Measurements from ENCODE around the gene MOB3A.

The MOB3A gene

DNA sequence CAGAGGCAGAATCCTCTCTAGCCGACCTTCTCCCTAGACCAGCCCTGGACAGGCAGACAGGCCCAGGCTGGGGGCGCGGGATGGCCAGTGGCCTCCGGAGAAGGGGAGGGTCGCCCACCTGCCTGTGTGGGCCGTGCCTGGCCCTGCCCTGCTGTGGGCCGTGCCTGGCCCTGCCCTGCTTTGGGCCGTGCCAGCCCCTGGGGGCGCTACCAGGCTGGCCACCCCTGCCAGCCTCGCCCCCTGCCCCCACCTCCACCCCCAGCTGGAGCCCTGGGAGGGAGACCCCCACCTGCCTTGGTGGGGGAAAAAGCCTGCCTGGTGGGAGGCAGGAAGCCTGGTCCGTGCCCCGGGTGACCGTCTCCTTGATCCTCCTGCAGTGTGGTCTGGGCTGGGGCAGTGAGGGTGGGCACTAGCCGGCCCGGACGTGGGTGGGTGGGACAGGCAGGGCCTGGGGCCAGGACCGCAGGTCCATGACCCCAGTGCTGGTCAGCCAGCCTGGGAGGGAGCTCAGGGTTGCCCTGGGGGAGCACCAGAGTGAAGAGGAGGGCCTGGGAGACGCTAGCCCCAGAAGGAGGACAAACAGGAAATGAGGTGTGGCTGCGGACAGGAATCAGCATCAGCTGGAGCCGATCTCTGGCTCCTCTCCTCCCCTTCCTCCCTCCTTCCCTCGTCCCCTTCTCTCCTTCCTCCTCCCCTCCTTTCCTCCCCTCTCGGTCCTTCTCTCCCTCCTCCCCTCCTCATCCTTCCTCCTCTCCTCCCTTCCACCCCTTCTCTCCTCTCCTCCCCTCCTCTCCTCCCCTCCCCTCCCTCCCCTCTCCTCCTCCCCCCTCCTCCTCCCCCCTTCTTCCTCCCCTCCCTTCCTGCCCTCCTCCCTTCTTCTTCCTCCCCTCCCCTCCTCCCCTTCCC is 39.9 kb downstream of the MOB3A start:
- no peak for DNase-seq

DNA sequence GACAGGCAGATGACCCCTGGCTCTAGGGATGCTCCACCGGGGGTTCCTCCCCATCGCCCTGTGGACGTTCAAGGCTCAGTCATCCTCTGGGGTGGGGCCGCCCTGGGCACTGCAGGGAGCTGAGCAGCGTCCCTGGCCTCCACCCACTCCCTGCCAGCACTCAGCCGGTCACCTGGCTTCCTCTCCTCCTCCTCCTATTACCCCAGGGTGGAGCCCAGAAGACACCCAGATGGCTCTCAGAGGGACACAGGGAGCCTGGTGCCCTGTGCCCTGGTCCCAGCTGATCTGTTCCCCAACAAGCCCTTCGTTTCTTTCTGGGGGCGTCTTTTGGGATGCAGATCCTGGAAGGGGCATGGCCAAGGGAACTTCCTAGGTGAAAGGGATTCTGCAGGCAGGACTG is 41.4 kb downstream of the MOB3A start:
- no peak for DNase-seq

DNA sequence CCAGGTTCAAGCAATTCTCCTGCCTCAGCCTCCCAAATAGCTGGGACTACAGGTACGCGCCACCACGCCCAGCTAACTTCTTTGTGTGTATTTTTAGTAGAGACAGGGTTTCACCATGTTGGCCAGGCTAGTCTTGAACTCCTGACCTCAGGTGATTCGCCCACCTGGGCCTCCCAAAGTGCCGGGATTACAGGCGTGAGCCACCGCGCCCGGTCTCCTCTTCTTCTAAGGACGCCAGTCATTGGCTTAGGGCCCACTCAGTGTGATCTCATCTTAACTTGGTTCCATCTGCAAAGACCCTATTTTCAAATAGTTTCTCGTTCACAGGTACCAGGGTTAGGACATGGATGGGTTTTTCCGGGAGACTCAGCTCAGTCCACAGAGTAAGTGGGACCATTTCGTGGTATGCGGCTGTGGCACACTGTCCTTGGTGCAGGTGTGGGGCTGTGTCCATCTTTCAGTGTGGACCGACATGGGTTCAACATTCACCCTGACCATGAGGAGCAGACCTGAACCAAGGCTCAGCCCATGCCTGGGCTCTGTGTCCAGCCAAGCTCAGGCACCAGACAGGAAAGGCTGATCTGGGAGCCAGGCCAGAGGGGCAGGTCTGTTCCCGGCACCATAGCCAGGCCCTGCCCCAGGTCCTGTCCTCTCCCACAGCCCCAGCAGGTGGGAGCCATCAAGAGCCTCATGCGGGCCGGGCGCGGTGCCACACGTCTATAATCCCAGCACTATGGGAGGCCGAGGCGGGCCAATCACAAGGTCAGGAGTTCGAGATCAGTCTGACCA is 42.3 kb downstream of the MOB3A start:
- no peak for DNase-seq

DNA sequence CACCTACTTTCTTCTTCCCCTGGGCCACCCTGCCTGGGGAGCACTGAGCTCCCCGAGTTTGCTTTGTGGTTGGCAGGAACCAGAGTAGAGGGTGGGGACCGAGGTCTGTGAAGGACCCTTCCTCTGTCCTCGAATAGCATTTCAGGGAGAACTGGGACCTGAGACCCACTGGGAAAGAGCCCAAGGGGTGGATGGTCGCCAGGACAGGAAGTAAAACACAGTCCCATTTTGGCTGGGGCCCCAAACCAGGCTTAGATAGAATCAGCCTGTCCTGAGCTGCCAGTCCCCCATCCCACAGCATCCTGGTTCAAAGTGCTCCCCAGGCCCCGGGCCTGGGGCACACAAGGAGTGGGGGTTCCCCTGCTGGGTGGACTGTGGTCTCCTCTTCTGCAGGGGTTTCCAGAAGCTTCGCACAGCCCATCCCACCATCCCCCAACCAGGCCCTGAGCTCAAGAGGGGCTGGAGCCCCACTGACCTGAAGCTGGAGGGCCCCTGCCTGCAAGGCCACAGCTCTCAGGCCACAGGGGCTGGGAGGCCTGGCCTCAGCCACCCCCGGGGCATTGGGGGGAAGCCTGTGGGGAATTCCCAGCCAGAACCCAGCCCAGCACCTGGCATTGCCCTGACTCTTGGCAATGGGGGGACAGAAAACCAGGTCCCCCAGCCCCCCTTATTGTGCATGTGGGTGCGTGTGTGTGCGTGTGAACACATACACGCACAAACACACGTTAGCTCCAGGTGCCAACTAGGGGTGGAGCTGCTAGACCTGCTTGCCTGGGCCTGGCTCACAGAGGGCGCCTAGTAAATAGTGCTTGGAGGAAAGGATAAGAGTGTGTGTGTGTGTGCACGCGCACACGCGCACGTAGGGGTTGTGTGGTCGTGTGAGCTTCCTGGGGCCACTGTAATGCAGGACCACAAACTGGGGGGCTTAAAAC is 44.1 kb downstream of the MOB3A start:
- DNase-seq: no peak

DNA sequence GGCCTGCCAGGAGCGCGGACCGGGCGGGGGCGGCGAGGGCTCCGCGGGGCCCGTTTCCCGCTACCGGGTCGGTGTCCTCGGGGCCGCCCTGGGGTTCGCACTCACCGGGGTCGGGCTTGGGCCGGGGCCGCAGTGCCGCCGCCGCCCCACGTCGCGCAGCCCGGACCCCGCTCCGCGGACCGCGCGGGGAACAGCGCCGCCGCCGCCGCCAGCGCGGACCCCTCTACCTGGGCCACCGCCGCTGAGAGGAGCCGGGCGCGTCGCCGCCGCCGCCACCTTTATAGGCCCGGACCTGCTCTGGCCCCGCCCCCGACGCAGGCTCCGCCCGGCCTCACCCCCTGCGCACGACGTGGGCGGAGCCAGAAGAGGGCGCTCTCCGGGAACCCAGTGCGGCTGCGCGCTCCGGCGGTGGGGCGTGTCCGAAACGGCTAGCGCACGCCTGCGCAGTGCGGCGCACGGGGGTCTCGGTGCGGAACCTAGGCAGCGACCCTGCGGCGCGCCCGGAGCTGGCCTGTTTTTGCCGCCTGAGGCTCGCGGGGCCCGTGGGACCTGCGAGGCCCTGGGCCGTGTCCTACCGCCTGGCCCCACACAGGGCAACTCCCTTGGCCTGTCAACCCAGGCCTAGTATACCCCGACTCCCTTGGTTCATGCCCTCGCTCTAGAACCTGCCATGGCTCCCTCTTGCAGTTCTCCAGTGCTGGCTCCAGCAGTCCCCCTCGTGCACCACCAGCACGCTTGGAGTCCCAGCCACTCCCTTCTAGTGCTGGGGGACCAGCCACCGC is 44.9 kb downstream of the MOB3A start, which contains the start of gene MKNK2:
Gene MKNK2 (minus strand): TSS at position 254 of the 782 bp plus-strand sequence. CDS start 393 bp downstream, outside the sequence.
- DNase-seq: no peak

DNA sequence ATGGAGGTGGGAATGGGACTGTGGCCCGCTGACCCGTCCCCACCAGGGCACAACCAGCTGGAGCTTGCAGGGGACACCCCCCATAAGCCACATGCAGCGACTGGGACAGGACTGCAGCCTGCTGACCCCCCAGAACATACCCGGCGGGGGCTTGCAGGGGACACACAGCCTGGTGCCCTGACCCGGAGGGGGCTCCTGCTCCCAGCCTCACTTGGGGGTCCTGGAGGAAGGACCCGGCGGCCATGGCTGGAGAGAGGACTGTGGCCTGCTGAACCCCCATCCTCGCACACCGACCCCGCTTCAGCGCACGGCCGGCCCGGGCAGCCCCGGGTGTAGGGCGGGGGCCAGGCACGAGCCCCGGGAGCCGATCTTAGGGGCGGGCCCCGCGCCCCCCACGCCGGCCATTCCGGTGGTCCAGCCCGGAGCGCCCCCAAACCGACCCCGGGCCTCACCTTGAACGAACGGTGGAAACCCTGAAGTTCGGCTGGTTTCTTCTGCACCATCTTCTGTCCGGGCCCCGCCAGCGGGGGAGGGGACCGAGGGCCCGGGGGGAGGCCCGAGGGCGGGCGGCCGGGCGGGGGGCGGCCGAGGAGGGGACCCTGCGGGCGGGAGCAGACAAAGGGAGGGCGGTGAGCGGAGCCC is 45.7 kb downstream of the MOB3A start:
- DNase-seq: no peak

DNA sequence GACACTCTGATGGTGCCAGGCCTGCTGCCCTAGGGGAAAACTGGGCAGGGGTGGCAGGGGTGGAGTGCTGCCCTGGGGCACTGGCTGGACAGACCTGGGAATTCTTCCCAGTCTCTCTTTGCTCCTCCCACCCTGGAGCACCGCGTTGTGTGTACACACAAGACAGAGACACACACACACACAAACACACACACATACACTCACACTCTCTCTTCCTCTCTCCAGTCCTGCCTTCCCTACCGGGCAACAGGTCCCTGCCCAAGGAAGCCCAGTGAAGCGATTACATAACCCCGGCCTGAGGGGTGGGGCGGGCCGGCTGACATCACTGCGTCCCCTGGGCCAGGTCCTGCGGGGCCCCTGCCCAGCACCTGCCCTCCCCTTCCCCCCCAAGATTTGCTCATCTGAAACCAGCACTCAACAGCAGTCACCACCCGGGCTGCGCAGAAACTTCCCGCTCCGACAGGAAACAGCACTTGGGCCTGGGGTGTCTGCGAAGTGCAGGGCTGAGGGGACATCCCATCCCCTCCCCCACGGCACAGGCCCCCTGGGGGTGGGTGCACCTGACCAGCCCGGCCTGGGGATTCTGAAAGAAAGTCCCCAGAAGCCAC is 46.3 kb downstream of the MOB3A start:
- DNase-seq: no peak

DNA sequence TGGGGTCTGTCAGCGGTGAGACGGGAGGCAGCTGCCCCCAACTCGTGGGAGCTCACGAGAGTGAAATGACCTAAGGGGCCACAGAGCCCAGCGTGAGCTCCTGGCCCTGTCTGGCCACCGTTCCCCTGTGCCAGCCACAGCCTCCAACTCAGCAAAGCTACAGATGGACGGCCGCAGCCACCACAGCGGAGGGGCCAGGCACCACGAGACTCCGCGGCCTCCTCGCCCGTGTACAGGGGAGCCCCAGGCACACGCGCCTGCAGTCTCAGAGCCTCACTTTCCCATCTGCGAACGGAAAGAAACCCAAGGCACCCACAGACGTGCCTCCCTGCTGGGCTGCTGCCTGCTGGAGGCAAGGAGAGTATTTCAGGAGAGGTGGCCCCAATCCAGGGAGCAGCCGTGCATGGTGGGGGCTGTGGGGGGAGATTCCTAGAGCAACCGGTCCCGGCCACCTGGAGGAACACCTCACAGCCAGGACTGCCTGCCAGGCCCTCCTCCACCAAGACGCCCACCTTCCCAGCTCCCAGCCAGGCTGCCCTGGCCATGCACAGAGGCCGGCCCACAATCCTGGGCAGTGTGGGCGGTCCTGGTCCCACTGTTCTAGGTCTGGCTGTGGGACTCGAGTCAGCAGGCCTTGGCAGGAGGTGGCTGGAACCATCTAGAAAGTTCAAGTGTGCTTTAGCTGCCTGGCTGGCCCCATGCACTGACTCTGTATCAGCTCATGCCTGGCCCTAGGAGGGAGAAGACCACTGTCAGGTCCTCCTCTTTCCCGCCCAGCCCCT is 47.0 kb downstream of the MOB3A start:
- DNase-seq: no peak

DNA sequence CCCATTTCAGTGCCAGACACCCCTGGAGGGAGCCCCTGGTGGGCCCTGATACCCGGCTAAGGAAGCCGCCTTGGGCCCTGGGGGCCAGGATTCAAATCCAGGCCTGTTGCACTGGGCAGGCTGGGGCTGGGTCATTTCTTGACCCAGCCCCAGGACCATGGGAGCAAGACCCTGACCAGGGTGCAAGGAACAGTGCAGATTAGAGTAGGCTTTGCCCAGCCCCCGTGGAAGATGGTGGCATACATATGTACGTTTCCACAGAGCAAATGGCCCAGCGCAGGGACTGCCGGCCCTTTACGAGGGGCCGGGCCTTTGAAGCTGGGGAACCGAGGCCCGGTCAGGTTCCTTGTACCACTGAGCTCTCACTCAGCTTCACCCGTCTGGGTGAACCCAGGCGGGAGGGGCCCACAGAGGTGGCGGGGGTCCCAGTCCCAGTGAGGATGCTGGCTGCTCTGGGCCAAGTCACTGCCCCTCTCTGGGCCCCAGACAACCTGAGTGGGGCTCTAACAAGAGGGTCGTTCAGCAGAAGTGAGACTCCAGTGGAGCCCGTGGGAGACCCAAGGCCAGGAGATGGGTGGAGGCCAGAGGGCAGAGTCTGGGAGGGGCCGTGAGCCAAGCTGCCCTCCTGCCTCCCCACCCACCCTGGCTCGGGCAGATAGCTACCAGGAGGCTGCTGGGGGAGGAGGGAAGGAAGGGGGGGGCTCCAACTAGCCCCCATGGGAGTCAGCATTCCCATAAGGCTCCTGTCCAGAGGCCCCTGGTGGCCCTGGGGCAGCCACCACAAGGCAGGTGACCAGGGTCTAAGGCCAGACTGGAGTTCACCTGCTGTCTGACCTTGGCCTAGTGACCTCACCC is 47.8 kb downstream of the MOB3A start:
- no peak for DNase-seq

DNA sequence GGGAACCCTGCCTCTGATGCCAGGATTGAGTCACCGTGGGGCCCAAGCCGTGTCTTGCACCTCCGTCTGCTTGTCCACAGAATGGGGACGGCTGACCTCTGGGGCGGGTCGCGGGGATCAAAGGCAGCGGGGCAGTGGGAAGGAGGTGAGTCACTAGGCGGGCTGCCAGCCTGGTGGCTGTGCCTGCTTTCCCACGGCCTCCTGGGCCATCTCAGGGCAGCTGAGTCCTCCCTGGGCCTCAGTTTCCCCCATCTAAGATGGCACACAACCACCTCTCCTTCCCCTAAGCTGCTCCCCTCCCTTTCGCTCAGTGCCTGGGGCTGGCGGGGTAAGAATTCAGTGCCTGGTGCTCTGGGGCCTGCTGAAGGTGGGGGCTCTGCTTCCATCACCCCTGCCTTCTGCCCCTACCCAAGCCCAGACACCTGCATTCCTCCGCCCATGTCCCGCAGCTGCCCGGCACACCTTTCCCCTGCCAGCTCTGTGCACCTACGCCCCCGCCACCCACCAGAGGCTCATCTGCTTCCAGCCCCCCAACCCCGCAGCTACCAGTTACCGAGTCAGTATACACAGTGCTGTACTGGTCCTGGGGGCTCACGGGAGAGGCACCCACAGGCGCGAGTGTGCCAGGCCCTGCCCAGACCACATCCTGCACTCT is 48.5 kb downstream of the MOB3A start:
- DNase-seq: no peak

DNA sequence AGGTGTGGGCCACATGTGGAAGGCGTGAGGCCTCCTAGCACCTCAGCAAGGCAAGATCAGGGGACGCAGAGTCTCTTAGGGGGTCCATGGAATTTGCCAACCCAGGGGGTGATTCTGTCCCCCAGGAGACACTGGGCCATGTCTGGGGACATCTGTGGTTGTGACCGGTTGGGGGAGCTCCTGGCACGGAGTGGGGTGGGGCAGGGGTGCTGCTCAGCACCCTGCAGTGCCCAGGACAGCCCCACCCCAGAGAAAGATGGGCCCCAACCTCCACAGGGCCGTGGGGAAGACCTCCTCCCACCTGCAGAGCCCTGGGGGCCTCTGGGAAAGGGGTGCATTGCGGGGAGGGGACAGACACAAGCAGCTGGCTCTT is 49.1 kb downstream of the MOB3A start:
- DNase-seq: no peak

DNA sequence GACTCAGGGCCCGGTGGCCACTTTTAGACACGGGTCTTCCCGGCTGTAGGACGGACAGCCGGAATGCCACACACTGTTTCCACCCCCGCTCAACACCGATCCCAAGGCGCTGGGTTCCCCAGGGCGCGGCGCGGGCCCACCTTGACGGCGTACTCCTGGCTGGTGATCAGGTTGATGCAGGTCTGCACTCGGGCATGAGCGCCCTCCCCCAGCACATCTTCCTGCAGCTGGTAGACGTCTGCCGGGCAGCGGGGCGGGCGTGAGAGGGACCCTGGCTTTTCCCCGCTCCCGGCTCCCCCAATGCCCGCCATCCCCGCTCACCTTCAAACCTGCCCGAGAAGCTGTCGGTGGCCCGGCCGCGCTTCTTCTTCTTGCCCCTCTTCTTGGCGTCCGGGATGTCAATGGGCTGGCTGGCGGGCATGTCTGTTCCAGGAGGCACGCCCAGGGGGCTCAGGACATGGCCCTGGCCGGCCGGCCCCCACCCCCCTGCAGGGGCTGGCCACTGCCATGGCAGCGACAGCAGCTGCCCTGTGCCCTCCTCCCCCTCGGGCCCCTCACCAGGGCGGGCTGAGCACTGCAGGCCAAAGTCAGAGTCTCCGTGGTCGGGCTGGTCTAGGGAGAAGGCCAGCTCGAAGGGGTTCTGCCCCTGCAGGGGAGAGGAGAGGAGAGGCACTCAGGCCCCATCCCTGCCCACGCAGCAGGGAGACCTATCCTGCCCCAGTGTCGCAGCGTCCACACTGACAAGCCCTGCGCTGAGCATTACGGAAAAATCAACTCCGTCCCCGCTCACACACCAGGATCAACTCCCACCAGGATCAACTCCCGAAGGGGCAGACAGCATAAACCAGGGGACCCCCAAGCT is 49.8 kb downstream of the MOB3A start:
- DNase-seq: no peak

DNA sequence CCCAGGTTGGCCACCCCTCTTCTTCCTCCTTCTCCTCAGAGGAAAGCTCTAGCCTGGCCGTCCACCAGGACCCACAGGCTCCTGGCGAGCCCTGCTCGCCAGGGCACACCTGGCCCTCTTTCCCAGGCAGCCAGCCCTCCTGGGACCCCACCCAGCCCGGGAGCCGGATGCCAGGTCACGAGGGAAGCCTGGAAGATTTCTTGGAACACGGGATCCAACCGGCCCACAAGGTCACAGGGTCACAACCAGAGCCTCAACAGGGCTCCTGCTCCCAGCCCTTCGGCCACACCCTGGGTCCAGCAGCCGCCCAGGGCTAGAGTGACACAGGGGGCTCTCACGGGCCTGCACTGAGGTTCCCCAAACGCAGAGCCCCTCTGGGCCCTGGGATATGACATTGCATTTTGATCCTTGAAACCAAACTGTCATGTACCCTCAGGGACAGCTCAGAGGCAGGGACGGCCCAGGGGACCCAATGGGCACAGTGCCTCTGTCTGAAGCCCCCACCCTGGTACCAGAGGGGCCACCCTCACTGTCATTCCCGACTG is 50.6 kb downstream of the MOB3A start:
- DNase-seq: no peak

DNA sequence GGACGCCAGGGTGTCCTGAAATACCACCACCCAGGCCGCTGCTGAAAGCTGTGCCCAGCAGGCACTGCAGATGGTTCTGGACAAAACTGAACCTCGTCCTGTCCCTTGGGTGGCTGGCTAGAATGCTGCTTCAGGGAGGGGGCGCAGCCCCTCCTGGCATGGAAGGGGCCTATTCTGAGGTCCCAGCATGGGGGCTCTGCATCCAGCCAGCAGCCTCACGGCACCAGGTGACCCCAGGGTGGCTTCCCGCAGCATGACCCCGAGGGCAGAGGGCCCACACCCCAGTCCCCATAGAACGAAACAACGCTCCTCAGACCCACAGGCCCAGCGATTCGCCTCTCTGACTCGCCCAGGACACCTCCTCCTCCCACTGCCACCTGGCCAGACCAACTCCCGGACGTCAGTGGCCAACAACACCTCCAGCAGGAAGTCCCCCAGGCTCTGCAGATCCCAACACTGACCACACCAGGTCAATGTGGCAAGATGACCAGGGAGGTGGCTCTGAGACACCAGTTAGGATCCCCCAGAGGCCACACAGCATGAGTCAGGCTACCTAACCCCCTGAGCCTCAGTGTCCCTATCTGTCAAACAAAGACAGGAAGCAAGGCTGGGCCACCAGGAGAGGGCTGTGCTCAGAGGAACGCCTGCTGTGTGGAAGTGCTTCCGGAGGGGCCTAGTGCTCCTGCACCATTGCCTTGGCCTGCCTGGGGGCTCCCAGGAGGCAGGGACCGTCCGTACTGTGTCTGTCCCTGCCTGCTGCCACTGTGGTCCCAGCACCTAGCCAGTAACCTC is 51.2 kb downstream of the MOB3A start:
- DNase-seq: no peak

DNA sequence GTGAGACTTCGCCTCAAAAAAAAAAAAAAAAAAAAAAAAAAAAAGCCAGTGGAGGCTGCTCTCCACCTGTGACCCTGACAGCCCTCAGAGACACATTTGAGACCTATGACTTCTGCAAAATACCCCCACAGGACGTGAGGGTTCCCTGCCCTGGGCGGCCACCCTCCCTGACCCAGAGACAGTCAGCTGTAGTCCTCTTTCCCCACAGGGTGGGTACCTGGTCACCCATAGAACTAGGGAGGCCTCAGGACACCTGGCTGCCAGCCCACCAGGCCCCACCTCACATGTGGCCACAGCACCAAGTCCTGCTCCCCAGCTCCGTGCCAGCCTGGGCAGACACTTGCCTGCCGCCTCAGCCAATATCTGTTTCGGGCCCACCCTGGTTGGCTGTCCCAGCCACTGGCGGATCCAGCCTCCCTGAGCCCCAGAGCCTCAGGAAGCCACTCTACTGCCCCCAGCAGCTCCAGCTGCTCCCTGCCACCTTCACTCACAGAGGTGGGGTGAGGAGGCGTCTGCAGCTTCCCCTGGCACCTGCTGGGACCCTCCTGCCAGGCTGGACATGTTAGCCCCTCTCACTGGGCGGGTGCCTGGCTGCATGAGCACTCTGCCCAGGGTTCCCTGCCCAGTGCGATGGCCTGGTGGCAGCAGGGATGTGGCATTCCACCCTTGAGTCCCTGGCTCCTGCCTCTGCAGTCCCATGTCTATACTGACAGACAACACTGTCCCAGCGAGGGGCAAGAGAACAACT is 52.0 kb downstream of the MOB3A start:
- no peak for DNase-seq

DNA sequence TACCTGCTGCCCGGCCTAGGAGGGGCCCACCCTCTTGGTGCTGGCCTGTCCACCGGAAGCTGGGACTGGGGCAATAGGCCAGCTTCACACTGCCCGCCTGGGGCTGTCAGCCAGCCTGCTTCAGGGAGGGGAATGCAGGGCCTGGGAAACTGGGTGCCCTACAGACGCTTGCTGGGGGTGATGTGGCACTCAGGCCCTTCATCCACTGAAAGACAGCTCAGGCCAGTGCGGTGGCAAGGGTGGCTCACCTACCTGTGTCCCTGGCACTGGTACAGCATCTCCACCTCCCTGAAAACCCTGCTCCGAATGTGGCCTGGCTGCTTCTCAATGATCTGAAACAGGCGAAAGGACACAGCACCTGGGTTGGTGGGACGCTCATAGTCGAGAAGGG is 52.9 kb downstream of the MOB3A start:
- no peak for DNase-seq
